Measurements from ENCODE around the gene FAM25A.

The FAM25A gene

GRCh38 chr10:87064651-87065050, 44.6 kb downstream of the FAM25A start:
- no peak for DNase-seq (ENCODE audit: low read depth)

- DNase-seq (ENCODE audit: low read depth): no peak
Observed at GRCh38 chr10:87066178-87066577, 46.1 kb downstream of the FAM25A start.

DNA sequence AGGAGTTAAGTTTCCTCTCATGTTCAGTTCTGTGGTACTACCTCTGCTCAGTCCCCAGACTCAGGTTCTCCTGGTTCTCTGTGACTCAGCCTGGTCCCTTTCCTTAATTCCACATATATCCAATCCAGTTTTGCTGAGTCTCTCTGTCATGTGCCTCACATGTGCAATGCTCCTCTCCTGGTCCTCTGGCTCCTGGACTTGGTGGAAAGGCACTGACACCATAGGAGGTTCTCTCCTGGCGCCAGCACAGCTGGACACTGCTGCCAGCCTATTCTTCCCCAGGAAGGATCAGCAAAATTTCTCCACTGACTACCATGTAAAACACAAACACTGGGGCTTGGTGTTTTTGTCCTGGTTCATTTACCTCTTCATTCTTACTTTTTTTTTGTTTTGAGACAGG, 46.8 kb downstream of the FAM25A start:
- DNase-seq (ENCODE audit: low read depth): no peak

- DNase-seq (ENCODE audit: low read depth): no peak
Observed at GRCh38 chr10:87068281-87068680, 48.2 kb downstream of the FAM25A start.

DNA sequence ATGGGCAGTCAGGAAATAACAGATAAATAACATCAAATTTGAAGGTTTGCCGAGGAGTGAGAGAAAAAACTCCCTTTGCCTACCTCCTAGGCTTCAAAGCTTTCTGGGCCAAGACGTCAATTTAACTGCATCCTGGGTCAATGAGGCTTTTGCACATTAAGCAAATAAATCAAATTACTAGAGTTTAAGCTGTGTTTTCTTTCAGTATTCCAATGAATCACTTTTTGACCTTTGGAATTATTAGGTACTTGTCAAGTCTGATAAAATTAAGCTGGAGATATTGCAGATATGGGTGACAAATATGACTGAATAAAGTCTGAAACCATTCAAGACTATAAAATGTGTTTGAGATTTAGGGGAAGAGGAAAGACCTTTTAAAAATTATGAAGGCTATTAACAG, 52.4 kb downstream of the FAM25A start:
- no peak for DNase-seq (ENCODE audit: low read depth)

Measured in HS-5 (cell line).